Stomach (tissue), 4 donors: ENCODE measurements around the gene ARFIP1.

Experiments used
- CTCF ChIP-seq, 7 experiments: fragments of 450-650 bp in 4 of 7; fragments of 200-600 bp in 3 of 7; sonication (generic) in 3 of 7; IDR thresholded peaks; one replicate each; pipeline ENCODE4 v1.5.1; 2016 to 2019; ENCODE audit warnings: antibody characterized with exemption in 7 of 7, control low read depth in 2 of 7, mild to moderate bottlenecking in 1 of 7
- POLR2A ChIP-seq, 4 donors: fragments of 450-650 bp; IDR thresholded peaks; one replicate each; pipeline ENCODE4 v1.6.1; 2016; ENCODE audit warnings: antibody characterized with exemption in 4 of 4, control low read depth in 2 of 4, mild to moderate bottlenecking in 1 of 4, moderate library complexity in 1 of 4

DNA sequence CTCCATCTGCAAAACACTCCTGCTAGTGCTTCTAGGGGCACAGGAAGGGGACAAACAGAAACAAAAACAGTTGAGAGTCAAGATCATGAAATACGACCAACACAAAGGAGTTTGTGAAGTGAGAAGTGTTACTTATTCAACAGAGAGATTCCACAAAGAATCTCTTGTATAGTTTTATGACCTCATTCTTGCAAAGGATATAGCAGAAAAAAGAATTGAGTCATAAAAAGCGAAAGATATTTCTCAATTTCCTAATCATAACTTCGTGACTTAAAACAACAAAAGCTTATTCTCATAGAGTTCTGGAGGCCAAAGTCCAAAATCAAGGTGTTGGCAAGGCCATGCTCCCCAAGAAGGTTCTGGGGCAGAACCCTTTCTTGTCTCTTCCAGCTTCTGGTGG lies 40.9 kb upstream of the ARFIP1 start:
- TF ChIP-seq POLR2A (IDR thresholded peaks at IDR 0.05), result no peak
- TF ChIP-seq CTCF (IDR thresholded peaks at IDR 0.05), result no peak
